C4-2B (cell line): ENCODE data around the gene EEF1A2.
A peak's percentile ranks its signal among the peaks of the same experiment; 100 is the strongest.

Experiments
- H3K27ac ChIP-seq: fragments of 450-650 bp; 2 replicates; pipeline ENCODE4 v1.5.1; 2017
- CTCF ChIP-seq: fragments of 450-650 bp; conservative IDR thresholded peaks from 2 replicates; pipeline ENCODE4 v1.5.1; 2017; ENCODE audit warnings: mild to moderate bottlenecking
- ZFX ChIP-seq: fragments of 450-650 bp; IDR thresholded peaks from 2 replicates; pipeline ENCODE4 v1.6.1; 2017

EEF1A2 gene

GRCh38 chr20:63498960-63499337 is at the start of gene EEF1A2:
EEF1A2 (minus strand) TSS chr20:63499083; CDS start chr20:63497763, 1,320 bp downstream.
- H3K27ac ChIP-seq: peak within 1 kb of the TSS; percentile 90

GRCh38 chr20:63548542-63548941 is 49.7 kb upstream of the EEF1A2 start:
- H3K27ac ChIP-seq: no peak overlapping the region
- TF ChIP-seq CTCF (no peak), ZFX (no peak)

More at GRCh38 chr20:63498960-63499337, at the start of gene EEF1A2:
- TF ChIP-seq ZFX (no peak), CTCF (no peak; the same call in 1 of the 2 replicates)

GRCh38 chr20:63547725-63548480 is 49.0 kb upstream of the EEF1A2 start, which contains the start of gene SRMS:
SRMS (minus strand) TSS chr20:63547749; CDS start chr20:63547463, 286 bp downstream.
- no peak for TF ChIP-seq CTCF
- no peak for TF ChIP-seq ZFX
- H3K27ac ChIP-seq: no peak within 1 kb of the TSS

GRCh38 chr20:63546956-63547724 is 48.3 kb upstream of the EEF1A2 start:
- TF ChIP-seq ZFX (no peak), CTCF (no peak)

GRCh38 chr20:63546256-63546955 is 47.5 kb upstream of the EEF1A2 start:
- TF ChIP-seq CTCF (no peak), ZFX (no peak)
- H3K27ac ChIP-seq: no peak overlapping the region

More at GRCh38 chr20:63546956-63547724, 48.3 kb upstream of the EEF1A2 start:
- no peak overlapping the region for H3K27ac ChIP-seq

GRCh38 chr20:63545814-63546213 is 46.9 kb upstream of the EEF1A2 start:
- TF ChIP-seq ZFX (no peak), CTCF (no peak)
- H3K27ac ChIP-seq: no peak overlapping the region
